NCI-H1694 (cell line): ENCODE results near the gene KAZALD1.
"Not testable (repeated sequence)": the region's sequence is repeated elsewhere in the genome, so short reads cannot be mapped to it uniquely, and the experiment has no call there.

Source experiments
- DNase-seq: peaks from one replicate; lab custom pipeline; 2025; lab: John Stamatoyannopoulos, UW

Gene KAZALD1

GRCh38 chr10:101030496-101031127 is 31.2 kb upstream of the KAZALD1 start:
- no peak for DNase-seq

- DNase-seq: peak; percentile 77
Observed at GRCh38 chr10:101031128-101031795, 30.5 kb upstream of the KAZALD1 start, which contains the start of the genes PDZD7 and SFXN3. Gene PDZD7 (minus strand): TSS chr10:101031129. CDS start chr10:101030219, 910 bp downstream. Gene SFXN3 (plus strand): TSS chr10:101031234. CDS start chr10:101034695, 3,461 bp downstream.

GRCh38 chr10:101031796-101032636 is 29.8 kb upstream of the KAZALD1 start:
- peak; percentile 18 for DNase-seq

GRCh38 chr10:101032637-101033224 is 29.1 kb upstream of the KAZALD1 start:
- peak; percentile 65 for DNase-seq

GRCh38 chr10:101033276-101033675 is 28.5 kb upstream of the KAZALD1 start:
- DNase-seq: no peak

GRCh38 chr10:101034404-101034803 is 27.4 kb upstream of the KAZALD1 start:
- not testable (repeated sequence) for DNase-seq

- DNase-seq: no peak
Observed at GRCh38 chr10:101035314-101035713, 26.5 kb upstream of the KAZALD1 start.

- no peak for DNase-seq
Observed at GRCh38 chr10:101035916-101036702, 25.7 kb upstream of the KAZALD1 start.

- DNase-seq: no peak
Observed at GRCh38 chr10:101036726-101037125, 25.1 kb upstream of the KAZALD1 start.

- DNase-seq: no peak
Observed at GRCh38 chr10:101038484-101038883, 23.3 kb upstream of the KAZALD1 start.

GRCh38 chr10:101040061-101040460 is 21.7 kb upstream of the KAZALD1 start:
- no peak for DNase-seq

- DNase-seq: no peak
Observed at GRCh38 chr10:101040851-101041250, 20.9 kb upstream of the KAZALD1 start.

GRCh38 chr10:101041252-101041761 is 20.5 kb upstream of the KAZALD1 start:
- peak; percentile 70 for DNase-seq

- no peak for DNase-seq
Observed at GRCh38 chr10:101042118-101042517, 19.7 kb upstream of the KAZALD1 start.

GRCh38 chr10:101042667-101043362 is 19.0 kb upstream of the KAZALD1 start:
- DNase-seq: peak; percentile 92

- DNase-seq: no peak
Observed at GRCh38 chr10:101043363-101043707, 18.5 kb upstream of the KAZALD1 start.

GRCh38 chr10:101044117-101044516 is 17.7 kb upstream of the KAZALD1 start:
- DNase-seq: no peak

GRCh38 chr10:101046332-101047238 is 15.2 kb upstream of the KAZALD1 start:
- DNase-seq: no peak

- DNase-seq: no peak
Observed at GRCh38 chr10:101047268-101047667, 14.5 kb upstream of the KAZALD1 start.
